H1 (cell line): ENCODE data around the gene EIF3J. TPM values are rescaled to one million over a fixed set of nuclear protein-coding genes. Genes with fewer than 3 reads are reported as not detected.

ENCODE experiments used
- CTCF ChIA-PET: fragments of 300-600 bp; sonication (Branson Sonifier 250); formaldehyde crosslinking; loops from one replicate; lab custom pipeline; 2021; ENCODE audit not compliant: partially characterized antibody; lab: Charles Lee
- POLR2A ChIA-PET: fragments of 300-600 bp; sonication (Branson Sonifier 250); formaldehyde crosslinking; loops from one replicate; lab custom pipeline; 2021; ENCODE audit warnings: inconsistent platforms; ENCODE audit not compliant: partially characterized antibody; lab: Charles Lee
- DNase-seq, 2 experiments: peaks; one replicate each; pipeline versions ENCODE4 v3.0.0 to v3.0.0-alpha.2; 2010 to 2022; ENCODE audit warnings: low spot score in 2 of 2, low read depth in 1 of 2, mixed read lengths in 1 of 2
- FAIRE-seq: peaks from 2 replicates; lab custom pipeline; 2011; peaks lifted over from hg19 to GRCh38; lab: Jason Lieb, UNC
- H2AFZ ChIP-seq: 2 replicates; pipeline ENCODE4 v1.8.1; 2012; ENCODE audit warnings: low read length, inconsistent platforms
- H2AK5ac ChIP-seq: 2 replicates; pipeline ENCODE4 v1.6.1; 2013; ENCODE audit warnings: low read depth, low read length
- H2BK120ac ChIP-seq: replicated peaks from 2 replicates; pipeline ENCODE3; 2013; ENCODE audit warnings: low read depth, low read length, inconsistent platforms
- H2BK12ac ChIP-seq: 2 replicates; pipeline ENCODE4 v1.6.1; 2013; ENCODE audit warnings: low read depth, low read length
- H2BK15ac ChIP-seq: 2 replicates; pipeline ENCODE4 v1.6.1; 2013; ENCODE audit warnings: low read length
- H2BK20ac ChIP-seq: 2 replicates; pipeline ENCODE4 v1.6.1; 2013; ENCODE audit warnings: low read length
- H2BK5ac ChIP-seq: 2 replicates; pipeline ENCODE4 v1.6.1; 2013; ENCODE audit warnings: low read depth, low read length
- H3K14ac ChIP-seq: 2 replicates; pipeline ENCODE4 v1.6.1; 2013; ENCODE audit warnings: inconsistent platforms; ENCODE audit not compliant: insufficient read length
- H3K18ac ChIP-seq: 2 replicates; pipeline ENCODE4 v1.6.1; 2013; ENCODE audit warnings: low read length; ENCODE audit errors: extremely low read depth
- H3K23ac ChIP-seq: 2 replicates; pipeline ENCODE4 v1.6.1; 2013; ENCODE audit warnings: inconsistent platforms; ENCODE audit not compliant: insufficient read length
- H3K23me2 ChIP-seq: 2 replicates; pipeline ENCODE4 v1.6.1; 2013; ENCODE audit warnings: low read depth, low read length
- H3K27ac ChIP-seq: 2 replicates; pipeline ENCODE4 v1.6.1; 2011; ENCODE audit warnings: low read depth, low read length, inconsistent platforms
- H3K27me3 ChIP-seq, 4 experiments: replicated peaks in 1 of 4; 1 replicate in 1 of 4; 2 replicates in 3 of 4; pipeline versions ENCODE4 v1.6.1 to v1.8.1; 2011 to 2013; ENCODE audit warnings: low read length in 3 of 4, mild to moderate bottlenecking in 3 of 4, inconsistent platforms in 2 of 4, mixed read lengths in 2 of 4, moderate library complexity in 1 of 4; ENCODE audit not compliant: control insufficient read depth in 3 of 4, insufficient read depth in 3 of 4; ENCODE audit errors: extremely low read depth in 1 of 4
- H3K36me3 ChIP-seq, 4 experiments: 2 replicates each; pipeline versions ENCODE4 v1.6.1 to v1.8.1; 2011 to 2013; ENCODE audit warnings: mild to moderate bottlenecking in 4 of 4, low read length in 3 of 4, moderate library complexity in 2 of 4, control low read depth in 1 of 4, inconsistent platforms in 1 of 4; ENCODE audit not compliant: insufficient read depth in 4 of 4, control insufficient read depth in 2 of 4
- H3K4ac ChIP-seq: replicated peaks from 2 replicates; pipeline ENCODE3; 2013; ENCODE audit warnings: low read length, low read depth, mixed read lengths, inconsistent platforms; ENCODE audit not compliant: insufficient read length
- H3K4me1 ChIP-seq, 4 experiments: replicated peaks in 1 of 4; 1 replicate in 1 of 4; 2 replicates in 3 of 4; pipeline versions ENCODE4 v1.6.1 to v1.8.1; 2011 to 2013; ENCODE audit warnings: low read length in 3 of 4, inconsistent platforms in 2 of 4, mixed read lengths in 1 of 4; ENCODE audit not compliant: insufficient read depth in 4 of 4, control insufficient read depth in 3 of 4
- H3K4me2 ChIP-seq, 2 experiments: 2 replicates each; pipeline versions ENCODE4 v1.6.1 to v1.8.1; 2011 to 2013; ENCODE audit warnings: low read depth in 2 of 2, low read length in 2 of 2, control low read depth in 1 of 2, inconsistent platforms in 1 of 2, mild to moderate bottlenecking in 1 of 2; ENCODE audit not compliant: insufficient read depth in 1 of 2
- H3K4me3 ChIP-seq, 4 experiments: fragments of 200-600, 300-600 bp in 1 of 4; sonication (generic), shearing (Covaris generic), sonication (Bioruptor Twin) in 1 of 4; 2 replicates each; pipeline versions ENCODE4 v1.5.1 to v1.8.1; 2011 to 2016; ENCODE audit warnings: low read length in 4 of 4, low read depth in 3 of 4, control low read depth in 2 of 4, inconsistent platforms in 2 of 4, mild to moderate bottlenecking in 2 of 4, mixed read lengths in 1 of 4, moderate library complexity in 1 of 4; ENCODE audit not compliant: insufficient read depth in 2 of 4; ENCODE audit errors: extremely low read depth in 1 of 4
- H3K56ac ChIP-seq: replicated peaks from 2 replicates; pipeline ENCODE3; 2013; ENCODE audit warnings: low read depth, mild to moderate bottlenecking, mixed read lengths, low read length, inconsistent platforms; ENCODE audit not compliant: insufficient read length
- H3K79me1 ChIP-seq: 2 replicates; pipeline ENCODE4 v1.6.1; 2013; ENCODE audit warnings: low read depth, low read length, control low read depth
- H3K79me2 ChIP-seq, 2 experiments: 2 replicates each; pipeline versions ENCODE4 v1.6.1 to v1.8.1; 2012 to 2013; ENCODE audit warnings: low read length in 2 of 2, mild to moderate bottlenecking in 2 of 2, inconsistent platforms in 1 of 2; ENCODE audit not compliant: insufficient read depth in 2 of 2, control insufficient read depth in 1 of 2
- H3K9ac ChIP-seq, 4 experiments: replicated peaks in 1 of 4; 1 replicate in 1 of 4; 2 replicates in 3 of 4; pipeline versions ENCODE4 v1.6.1 to v1.8.1; 2011 to 2013; ENCODE audit warnings: low read depth in 3 of 4, low read length in 3 of 4, control low read depth in 2 of 4, mild to moderate bottlenecking in 2 of 4, moderate library complexity in 2 of 4, inconsistent platforms in 1 of 4; ENCODE audit errors: extremely low read depth in 1 of 4
- H3K9me3 ChIP-seq, 2 experiments: 2 replicates each; pipeline versions ENCODE4 v1.6.1 to v1.8.1; 2012 to 2013; ENCODE audit warnings: mild to moderate bottlenecking in 2 of 2, moderate library complexity in 2 of 2, control low read depth in 1 of 2, inconsistent platforms in 1 of 2, low read depth in 1 of 2, low read length in 1 of 2, mixed read lengths in 1 of 2; ENCODE audit not compliant: insufficient read depth in 2 of 2
- H4K20me1 ChIP-seq, 2 experiments: replicated peaks in 1 of 2; 2 replicates each; pipeline versions ENCODE3 to v1.8.1; 2011 to 2013; ENCODE audit warnings: inconsistent platforms in 2 of 2, low read length in 2 of 2, mild to moderate bottlenecking in 1 of 2; ENCODE audit not compliant: insufficient read depth in 2 of 2, control insufficient read depth in 1 of 2
- H4K5ac ChIP-seq: 2 replicates; pipeline ENCODE4 v1.6.1; 2013; ENCODE audit warnings: low read length, low read depth, mixed read lengths, inconsistent platforms; ENCODE audit not compliant: insufficient read length
- H4K8ac ChIP-seq: 2 replicates; pipeline ENCODE4 v1.8.0; 2013; ENCODE audit warnings: mild to moderate bottlenecking, moderate library complexity, low read length, inconsistent platforms; ENCODE audit not compliant: insufficient read depth; ENCODE audit errors: extremely low read depth
- H4K91ac ChIP-seq: replicated peaks from 2 replicates; pipeline ENCODE3; 2013; ENCODE audit warnings: low read length, mixed read lengths, inconsistent platforms; ENCODE audit not compliant: insufficient read length
- ATF2 ChIP-seq: IDR thresholded peaks from 2 replicates; pipeline ENCODE4 v1.6.1; 2012; ENCODE audit warnings: low read length, inconsistent platforms
- CREB1 ChIP-seq: IDR thresholded peaks from 2 replicates; pipeline ENCODE4 v1.6.1; 2012; ENCODE audit warnings: inconsistent platforms
- CTBP2 ChIP-seq: IDR thresholded peaks from 2 replicates; pipeline ENCODE4 v1.7.0; 2011; ENCODE audit warnings: borderline replicate concordance, mild to moderate bottlenecking, moderate library complexity, mixed read lengths, low read length; ENCODE audit not compliant: insufficient read depth, insufficient read length
- CTCF ChIP-seq, 3 experiments: IDR thresholded peaks; 1 replicate in 2 of 3; 2 replicates in 1 of 3; pipeline versions ENCODE4 v1.5.1 to v1.6.1; 2011; ENCODE audit warnings: low read length in 3 of 3, mild to moderate bottlenecking in 3 of 3, inconsistent platforms in 2 of 3, low read depth in 1 of 3, moderate library complexity in 1 of 3; ENCODE audit not compliant: insufficient read depth in 1 of 3; ENCODE audit errors: control extremely low read depth in 1 of 3
- EP300 ChIP-seq, 2 experiments: IDR thresholded peaks; 1 replicate in 1 of 2; 2 replicates in 1 of 2; pipeline ENCODE4 v1.6.1; 2011 to 2012; ENCODE audit warnings: low read depth in 2 of 2, low read length in 2 of 2, mild to moderate bottlenecking in 2 of 2, borderline replicate concordance in 1 of 2, inconsistent platforms in 1 of 2, moderate library complexity in 1 of 2
- KDM1A ChIP-seq: fragments of 200-600, 300-600 bp; sonication (generic); IDR thresholded peaks from 2 replicates; pipeline ENCODE4 v1.7.1; 2016; ENCODE audit warnings: mild to moderate bottlenecking, low read length, borderline replicate concordance
- POLR2AphosphoS5 ChIP-seq: IDR thresholded peaks from 2 replicates; pipeline ENCODE4 v1.6.1; 2011; ENCODE audit warnings: low read depth, low read length
- RAD21 ChIP-seq, 2 experiments: IDR thresholded peaks in 1 of 2; conservative IDR thresholded peaks in 1 of 2; 2 replicates each; pipeline ENCODE4 v1.6.1; 2011; ENCODE audit warnings: low read depth in 2 of 2, low read length in 2 of 2, improper control_type of control experiment in 1 of 2, inconsistent platforms in 1 of 2, mild to moderate bottlenecking in 1 of 2, moderate library complexity in 1 of 2
- WGBS, 2 experiments: shearing (Covaris generic) in 1 of 2; methylation state at CpG; one replicate each; pipeline versions ENCODE4 v1.1.6 to v1.1.7; 2013 to 2015; ENCODE audit warnings: low lambda C conversion rate in 2 of 2, mixed read lengths in 2 of 2, inconsistent platforms in 1 of 2, low coverage in 1 of 2, missing lambda C conversion rate in 1 of 2; ENCODE audit not compliant: insufficient replicate concordance in 2 of 2, insufficient coverage in 1 of 2, insufficient read length in 1 of 2; ENCODE audit errors: extremely low coverage in 1 of 2, missing lambda C conversion rate in 1 of 2; 5-methylcytosine and 5-hydroxymethylcytosine counted together
- polyA plus RNA-seq, 7 experiments: library from polyadenylated mRNA; depleted of rRNA in 3 of 7; stranded (reverse) in 5 of 7; unstranded in 2 of 7; fragments of >200 nt in 5 of 7; fragments of 200-250 nt in 2 of 7; gene quantifications; 1 replicate in 5 of 7; 2 replicates in 1 of 7; 4 replicates in 1 of 7; pipeline versions ENCODE4 v1.2.1 to v1.2.3, GENCODE V29; 2011 to 2013; ENCODE audit warnings: missing spikeins in 2 of 7, mixed read lengths in 2 of 7
- total RNA-seq: library from RNA; stranded (reverse); fragmentation: NEBNext Ultra II Directional; extraction: Animal tissue kit (Norgen Biotek cat#: 25700); gene quantifications from 2 replicates; pipeline ENCODE4 v1.2.1, GENCODE V29; 2021

EIF3J gene
- total and polyA plus RNA-seq, 2 of the 8 experiments (the other 6 are each of a cell fraction or from before 2014, with no cell fraction given): 26.8 to 119 TPM

- no peak overlapping the region for H3K9ac ChIP-seq
- TF ChIP-seq POLR2AphosphoS5 (no peak), CTCF (IDR thresholded peaks at IDR 0.05; ENCODE audit: control extremely low read depth in 1 of 3, insufficient read depth in 1 of 3, low read depth in 1 of 3, low read length in 3 of 3) (peak in 1 of 3 experiments; percentile 32; a peak in 2 of 4 replicates), CREB1 (no peak), CTBP2 (no peak), RAD21 (IDR thresholded peaks at IDR 0.05 in 1 of 2, conservative IDR thresholded peaks at IDR 0.05 in 1 of 2; ENCODE audit: low read depth in 2 of 2, low read length in 2 of 2) (peak in 1 of 2 experiments; percentile 17; a peak in 1 of 4 replicates), KDM1A (peak; percentile 93), EP300 (IDR thresholded peaks at IDR 0.05; ENCODE audit: borderline replicate concordance in 1 of 2, low read depth in 2 of 2, low read length in 2 of 2) (no peak), ATF2 (no peak)
Measured at GRCh38 chr15:44532689-44533088, 4.3 kb upstream of the EIF3J start.

More at GRCh38 chr15:44532689-44533088, 4.3 kb upstream of the EIF3J start:
- peaks cover 4% of the 10 kb centered on the region; the same call in 1 of the 2 replicates for H3K23me2 ChIP-seq
- H4K5ac ChIP-seq: no peak overlapping the region
- H2AFZ ChIP-seq: no peak overlapping the region
- H2BK12ac ChIP-seq: no peak overlapping the region
- no peak overlapping the region for H3K18ac ChIP-seq
- DNase-seq (no peak), FAIRE-seq (no peak)
- no peak overlapping the region for H3K56ac ChIP-seq
- no peaks in the 10 kb centered on the region for H3K27me3 ChIP-seq
- H4K91ac ChIP-seq: no peak overlapping the region
- no peaks in the 10 kb centered on the region for H4K20me1 ChIP-seq
- H3K23ac ChIP-seq: no peak overlapping the region
- no peak overlapping the region for H2BK20ac ChIP-seq
- CTCF ChIA-PET: interaction anchor here (0.9 to 1.9 kb wide), 6 partner anchors 13 to 321 kb away, joined by 3 to 6 read pairs (median 3); no protein-coding TSS in a partner anchor
- H3K36me3 ChIP-seq: peaks cover 0 to 5% (median 0%) of the 10 kb centered on the region in 4 experiments; a peak in 1 of 8 replicates
- no peak overlapping the region for H3K4me3 ChIP-seq
- no peak overlapping the region for H3K27ac ChIP-seq
- no peak overlapping the region for H2AK5ac ChIP-seq
- no peak overlapping the region for H4K8ac ChIP-seq
- H3K4me1 ChIP-seq: peaks cover 0 to 4% (median 0%) of the 10 kb centered on the region in 4 experiments; a peak in 2 of 7 replicates
- no peak overlapping the region for H3K4ac ChIP-seq
- no peak overlapping the region for H3K4me2 ChIP-seq
- no peaks in the 10 kb centered on the region for H3K9me3 ChIP-seq
- no peak overlapping the region for H3K14ac ChIP-seq
- no peaks in the 10 kb centered on the region; the same call in none of the 2 replicates for H3K79me1 ChIP-seq
- H2BK5ac ChIP-seq: no peak overlapping the region
- H2BK120ac ChIP-seq: no peak overlapping the region
- no peak overlapping the region for H2BK15ac ChIP-seq
- peaks cover 0 to 1% of the 10 kb centered on the region in 2 experiments; a peak in 2 of 4 replicates for H3K79me2 ChIP-seq
- POLR2A ChIA-PET: interaction anchor here (1.7 to 2.0 kb wide), 2 partner anchors 10 to 105 kb away, joined by 7 read pairs; partner anchors contain the start of gene CTDSPL2
- WGBS, 2 experiments: 95% methylated on average over 3 of the region's 3 CpGs; no CpG with 5 or more reads in 1 of the 2 experiments
